HCT116 (cell line): ENCODE measurements around the gene ZNF595.
A peak's percentile ranks its signal among the peaks of the same experiment; 100 is the strongest.
"Not testable (repeated sequence)": the region's sequence is repeated elsewhere in the genome, so short reads cannot be mapped to it uniquely, and the experiment has no call there.

Source experiments
- EZH2phosphoT487 ChIP-seq: fragments of 200-600 bp; IDR thresholded peaks from 2 replicates; pipeline ENCODE4 v1.6.1; 2018; ENCODE audit warnings: antibody characterized with exemption, borderline replicate concordance
- FOSL1 ChIP-seq: IDR thresholded peaks from 2 replicates; pipeline ENCODE4 v1.6.1; 2012; ENCODE audit warnings: low read depth
- SP1 ChIP-seq: IDR thresholded peaks from 2 replicates; pipeline ENCODE4 v1.6.1; 2012; ENCODE audit warnings: low read depth
- TF ChIP-seq, protein P1 (sequence below), 3 experiments: fragments of 200-600 bp in 1 of 3; sonication (generic) in 1 of 3; IDR thresholded peaks in 2 of 3; conservative IDR thresholded peaks in 1 of 3; 2 replicates each; pipeline ENCODE4 v1.5.1; 2012 to 2017; ENCODE audit warnings: low read depth in 2 of 3, low read length in 2 of 3, antibody characterized with exemption in 1 of 3, borderline replicate concordance in 1 of 3, control low read depth in 1 of 3, mild to moderate bottlenecking in 1 of 3, mixed read lengths in 1 of 3, mixed run types in 1 of 3, moderate library complexity in 1 of 3; ENCODE audit not compliant: insufficient read depth in 1 of 3
- TF ChIP-seq, protein P2 (sequence below): IDR thresholded peaks from 2 replicates; pipeline ENCODE4 v1.6.1; 2012
- TF ChIP-seq, protein P3 (sequence below): IDR thresholded peaks from 2 replicates; pipeline ENCODE4 v1.6.1; 2012
- TF ChIP-seq, protein P4 (sequence below): IDR thresholded peaks from 2 replicates; pipeline ENCODE4 v1.6.1; 2012; ENCODE audit warnings: low read depth

DNA sequence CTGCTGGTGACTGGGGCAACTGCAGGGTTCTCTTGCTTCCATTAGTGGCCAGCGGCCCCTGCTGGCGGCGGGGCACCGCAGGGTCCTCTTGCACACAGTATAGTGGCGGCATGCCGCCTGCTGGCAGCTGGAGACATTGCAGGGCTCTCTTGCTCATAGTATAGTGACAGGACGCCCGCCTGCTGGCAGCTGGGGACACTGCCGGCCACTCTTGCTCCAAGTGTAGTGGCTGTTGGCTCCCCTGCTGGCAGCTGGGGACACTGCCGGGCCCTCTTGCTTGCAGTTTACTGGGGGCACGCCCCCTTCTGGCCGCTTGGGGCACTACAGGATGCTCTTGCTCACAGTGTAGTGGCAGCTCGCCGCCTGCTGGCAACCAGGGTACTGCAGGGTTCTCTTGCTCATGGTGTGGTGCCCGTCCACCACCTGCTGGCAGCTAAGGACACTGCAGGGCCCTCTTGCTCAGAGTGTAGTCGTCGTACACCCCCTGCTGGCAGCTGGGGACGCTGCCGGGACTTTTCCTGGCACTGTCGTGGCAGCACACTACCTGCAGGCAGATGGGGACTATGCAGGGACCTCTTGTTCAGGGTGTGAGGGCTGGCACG, 41.2 kb upstream of the ZNF595 start:
- TF ChIP-seq FOSL1, SP1, EZH2phosphoT487: not testable (repeated sequence)
- TF ChIP-seq, protein P1, sequence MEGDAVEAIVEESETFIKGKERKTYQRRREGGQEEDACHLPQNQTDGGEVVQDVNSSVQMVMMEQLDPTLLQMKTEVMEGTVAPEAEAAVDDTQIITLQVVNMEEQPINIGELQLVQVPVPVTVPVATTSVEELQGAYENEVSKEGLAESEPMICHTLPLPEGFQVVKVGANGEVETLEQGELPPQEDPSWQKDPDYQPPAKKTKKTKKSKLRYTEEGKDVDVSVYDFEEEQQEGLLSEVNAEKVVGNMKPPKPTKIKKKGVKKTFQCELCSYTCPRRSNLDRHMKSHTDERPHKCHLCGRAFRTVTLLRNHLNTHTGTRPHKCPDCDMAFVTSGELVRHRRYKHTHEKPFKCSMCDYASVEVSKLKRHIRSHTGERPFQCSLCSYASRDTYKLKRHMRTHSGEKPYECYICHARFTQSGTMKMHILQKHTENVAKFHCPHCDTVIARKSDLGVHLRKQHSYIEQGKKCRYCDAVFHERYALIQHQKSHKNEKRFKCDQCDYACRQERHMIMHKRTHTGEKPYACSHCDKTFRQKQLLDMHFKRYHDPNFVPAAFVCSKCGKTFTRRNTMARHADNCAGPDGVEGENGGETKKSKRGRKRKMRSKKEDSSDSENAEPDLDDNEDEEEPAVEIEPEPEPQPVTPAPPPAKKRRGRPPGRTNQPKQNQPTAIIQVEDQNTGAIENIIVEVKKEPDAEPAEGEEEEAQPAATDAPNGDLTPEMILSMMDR (IDR thresholded peaks at IDR 0.05 in 2 of 3, conservative IDR thresholded peaks at IDR 0.05 in 1 of 3; ENCODE audit: borderline replicate concordance in 1 of 3, insufficient read depth in 1 of 3, low read depth in 2 of 3, low read length in 2 of 3) = peak in 2 of 3 experiments; percentile 41 to 43; a peak in 4 of 6 replicates
- TF ChIP-seq, protein P2, sequence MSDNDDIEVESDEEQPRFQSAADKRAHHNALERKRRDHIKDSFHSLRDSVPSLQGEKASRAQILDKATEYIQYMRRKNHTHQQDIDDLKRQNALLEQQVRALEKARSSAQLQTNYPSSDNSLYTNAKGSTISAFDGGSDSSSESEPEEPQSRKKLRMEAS = not testable (repeated sequence)
- TF ChIP-seq, protein P3, sequence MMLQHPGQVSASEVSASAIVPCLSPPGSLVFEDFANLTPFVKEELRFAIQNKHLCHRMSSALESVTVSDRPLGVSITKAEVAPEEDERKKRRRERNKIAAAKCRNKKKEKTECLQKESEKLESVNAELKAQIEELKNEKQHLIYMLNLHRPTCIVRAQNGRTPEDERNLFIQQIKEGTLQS = not testable (repeated sequence)
- TF ChIP-seq, protein P4, sequence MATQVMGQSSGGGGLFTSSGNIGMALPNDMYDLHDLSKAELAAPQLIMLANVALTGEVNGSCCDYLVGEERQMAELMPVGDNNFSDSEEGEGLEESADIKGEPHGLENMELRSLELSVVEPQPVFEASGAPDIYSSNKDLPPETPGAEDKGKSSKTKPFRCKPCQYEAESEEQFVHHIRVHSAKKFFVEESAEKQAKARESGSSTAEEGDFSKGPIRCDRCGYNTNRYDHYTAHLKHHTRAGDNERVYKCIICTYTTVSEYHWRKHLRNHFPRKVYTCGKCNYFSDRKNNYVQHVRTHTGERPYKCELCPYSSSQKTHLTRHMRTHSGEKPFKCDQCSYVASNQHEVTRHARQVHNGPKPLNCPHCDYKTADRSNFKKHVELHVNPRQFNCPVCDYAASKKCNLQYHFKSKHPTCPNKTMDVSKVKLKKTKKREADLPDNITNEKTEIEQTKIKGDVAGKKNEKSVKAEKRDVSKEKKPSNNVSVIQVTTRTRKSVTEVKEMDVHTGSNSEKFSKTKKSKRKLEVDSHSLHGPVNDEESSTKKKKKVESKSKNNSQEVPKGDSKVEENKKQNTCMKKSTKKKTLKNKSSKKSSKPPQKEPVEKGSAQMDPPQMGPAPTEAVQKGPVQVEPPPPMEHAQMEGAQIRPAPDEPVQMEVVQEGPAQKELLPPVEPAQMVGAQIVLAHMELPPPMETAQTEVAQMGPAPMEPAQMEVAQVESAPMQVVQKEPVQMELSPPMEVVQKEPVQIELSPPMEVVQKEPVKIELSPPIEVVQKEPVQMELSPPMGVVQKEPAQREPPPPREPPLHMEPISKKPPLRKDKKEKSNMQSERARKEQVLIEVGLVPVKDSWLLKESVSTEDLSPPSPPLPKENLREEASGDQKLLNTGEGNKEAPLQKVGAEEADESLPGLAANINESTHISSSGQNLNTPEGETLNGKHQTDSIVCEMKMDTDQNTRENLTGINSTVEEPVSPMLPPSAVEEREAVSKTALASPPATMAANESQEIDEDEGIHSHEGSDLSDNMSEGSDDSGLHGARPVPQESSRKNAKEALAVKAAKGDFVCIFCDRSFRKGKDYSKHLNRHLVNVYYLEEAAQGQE = not testable (repeated sequence)
